ENCODE measurements around the gene CD28.
"Not testable (repeated sequence)": the region's sequence is repeated elsewhere in the genome, so short reads cannot be mapped to it uniquely, and the experiment has no call there.

CD28 gene

GRCh38 chr2:203688798-203689197 is 17.6 kb upstream of the CD28 start:
- DNase-seq, result no peak

- DNase-seq, result no peak
Measured at GRCh38 chr2:203689426-203690116, 16.9 kb upstream of the CD28 start.

- no peak for DNase-seq
Measured at GRCh38 chr2:203690117-203690431, 16.4 kb upstream of the CD28 start.

GRCh38 chr2:203690441-203691047 is 15.9 kb upstream of the CD28 start:
- no peak for DNase-seq

GRCh38 chr2:203691149-203691548 is 15.3 kb upstream of the CD28 start:
- no peak for DNase-seq

- DNase-seq, result no peak
Measured at GRCh38 chr2:203692031-203692710, 14.3 kb upstream of the CD28 start.

- DNase-seq, result no peak
Measured at GRCh38 chr2:203693242-203693879, 13.1 kb upstream of the CD28 start.

GRCh38 chr2:203694191-203694590 is 12.2 kb upstream of the CD28 start:
- no peak for DNase-seq

- DNase-seq, result no peak
Measured at GRCh38 chr2:203697190-203697589, 9.2 kb upstream of the CD28 start.

GRCh38 chr2:203697763-203698162 is 8.7 kb upstream of the CD28 start:
- not testable (repeated sequence) for DNase-seq

GRCh38 chr2:203698410-203698809 is 8.0 kb upstream of the CD28 start:
- not testable (repeated sequence) for DNase-seq

- DNase-seq, result no peak
Measured at GRCh38 chr2:203704430-203704829, 2.0 kb upstream of the CD28 start.

- no peak for DNase-seq
Measured at GRCh38 chr2:203705178-203705577, 1.3 kb upstream of the CD28 start.

GRCh38 chr2:203707530-203707929 is 1.1 kb downstream of the CD28 start:
- DNase-seq, result no peak

GRCh38 chr2:203708846-203709396 is 2.5 kb downstream of the CD28 start:
- no peak for DNase-seq

- DNase-seq, result no peak
Measured at GRCh38 chr2:203709416-203710040, 3.1 kb downstream of the CD28 start.

GRCh38 chr2:203710226-203710625 is 3.8 kb downstream of the CD28 start:
- DNase-seq, result no peak

GRCh38 chr2:203710952-203711351 is 4.5 kb downstream of the CD28 start:
- DNase-seq, result no peak

GRCh38 chr2:203711399-203711798 is 5.0 kb downstream of the CD28 start:
- no peak for DNase-seq

- DNase-seq, result no peak
Measured at GRCh38 chr2:203713381-203713780, 6.9 kb downstream of the CD28 start.

GRCh38 chr2:203714112-203714511 is 7.7 kb downstream of the CD28 start:
- DNase-seq, result no peak

GRCh38 chr2:203715744-203716143 is 9.3 kb downstream of the CD28 start:
- DNase-seq, result no peak

- DNase-seq, result no peak
Measured at GRCh38 chr2:203718087-203718486, 11.6 kb downstream of the CD28 start.

All from NCI-H446 (cell line).